ENCODE results near the gene DOCK8. TPM values are rescaled to one million over a fixed set of nuclear protein-coding genes. Genes with fewer than 3 reads are reported as not detected.

The DOCK8 gene
- total and polyA plus RNA-seq, 2 experiments from 2014 or later: 0.94 to 1.2 TPM

- TF ChIP-seq ZNF331 (CRISPR knock-in tag; IDR thresholded peaks at IDR 0.05; ENCODE audit: low read depth) (no peak), CTCF (conservative IDR thresholded peaks at IDR 0.05; ENCODE audit: low read depth in 2 of 2) (no peak), NANOG (IDR thresholded peaks at IDR 0.05; ENCODE audit: borderline replicate concordance) (no peak), STAT1 (IDR thresholded peaks at IDR 0.05; ENCODE audit: unreplicated experiment) (no peak), CREB1 (CRISPR knock-in tag; IDR thresholded peaks at IDR 0.05; ENCODE audit: low read depth) (no peak), ETS1 (IDR thresholded peaks at IDR 0.05) (no peak), EZH2phosphoT487 (IDR thresholded peaks at IDR 0.05; ENCODE audit: unreplicated experiment) (no peak)
These were observed 291.6 kb downstream of the DOCK8 start (continued) for GRCh38 chr9:506281-506680.

GRCh38 chr9:511861-512260 is 297.2 kb downstream of the DOCK8 start:
- no peaks in the 10 kb centered on the region for H3K27me3 Mint-ChIP-seq (ENCODE audit: insufficient read depth, low read depth, poor library complexity)
- peaks cover 11% of the 10 kb centered on the region; the same call in 2 of the 3 replicates for H3K36me3 Mint-ChIP-seq (ENCODE audit: low read depth)
- H3K27ac Mint-ChIP-seq: no peak overlapping the region

More at GRCh38 chr9:511861-512260, 297.2 kb downstream of the DOCK8 start:
- Histone ChIP-seq H3K27me3 (ENCODE audit: insufficient read depth) (no peaks in the 10 kb centered on the region), H3K27ac (ENCODE audit: low read depth) (no peak overlapping the region), H3K4me2 (0 out of 2 replicates have a peak overlapping the region, but pooled peaks have one; percentile 32), H2AFZ (no peak overlapping the region), H3K9me2 (ENCODE audit: insufficient read depth) (no peaks in the 10 kb centered on the region), H4K20me1 (replicated peaks; ENCODE audit: insufficient read depth) (peaks cover 22% of the 10 kb centered on the region), H3F3A (replicated peaks; ENCODE audit: low read depth) (no peaks in the 10 kb centered on the region), H3K4me3 (no peak overlapping the region), H3K4me1 (ENCODE audit: insufficient read depth) (peaks cover 6% of the 10 kb centered on the region), H3K36me3 (ENCODE audit: insufficient read depth) (no peaks in the 10 kb centered on the region), H3K79me2 (replicated peaks; ENCODE audit: insufficient read depth) (peaks cover 97% of the 10 kb centered on the region)
- Mint-ChIP-seq H3K9me3 (no peaks in the 10 kb centered on the region), H3K4me1 (peaks cover 16% of the 10 kb centered on the region; the same call in 2 of the 3 replicates), H3K4me3 (no peak overlapping the region)
- DNase-seq (ENCODE audit: low spot score) (no peak), ATAC-seq (no peak)
- TF ChIP-seq EZH2 (IDR thresholded peaks at IDR 0.05; ENCODE audit: low read depth, unreplicated experiment): no peak
- TF ChIP-seq POLR2AphosphoS5 (IDR thresholded peaks at IDR 0.05; ENCODE audit: low read depth): no peak
- TF ChIP-seq STAT1 (IDR thresholded peaks at IDR 0.05; ENCODE audit: unreplicated experiment): no peak
- TF ChIP-seq ZNF114 (CRISPR knock-in tag; IDR thresholded peaks at IDR 0.05): no peak
- TF ChIP-seq CREB1 (CRISPR knock-in tag; IDR thresholded peaks at IDR 0.05; ENCODE audit: low read depth): no peak
- no peak for TF ChIP-seq CTCF (conservative IDR thresholded peaks at IDR 0.05; ENCODE audit: low read depth in 2 of 2)
- TF ChIP-seq ZNF331 (CRISPR knock-in tag; IDR thresholded peaks at IDR 0.05; ENCODE audit: low read depth): no peak

Measured in GM23338 (cell line).